ENCODE data around the gene OMG. TPM values are rescaled to one million over a fixed set of nuclear protein-coding genes. Genes with fewer than 3 reads are reported as not detected.
"Not testable (repeated sequence)": the region's sequence is repeated elsewhere in the genome, so short reads cannot be mapped to it uniquely, and the experiment has no call there.

OMG gene, protein sequence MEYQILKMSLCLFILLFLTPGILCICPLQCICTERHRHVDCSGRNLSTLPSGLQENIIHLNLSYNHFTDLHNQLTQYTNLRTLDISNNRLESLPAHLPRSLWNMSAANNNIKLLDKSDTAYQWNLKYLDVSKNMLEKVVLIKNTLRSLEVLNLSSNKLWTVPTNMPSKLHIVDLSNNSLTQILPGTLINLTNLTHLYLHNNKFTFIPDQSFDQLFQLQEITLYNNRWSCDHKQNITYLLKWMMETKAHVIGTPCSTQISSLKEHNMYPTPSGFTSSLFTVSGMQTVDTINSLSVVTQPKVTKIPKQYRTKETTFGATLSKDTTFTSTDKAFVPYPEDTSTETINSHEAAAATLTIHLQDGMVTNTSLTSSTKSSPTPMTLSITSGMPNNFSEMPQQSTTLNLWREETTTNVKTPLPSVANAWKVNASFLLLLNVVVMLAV
- 10 to 100 TPM in 1 of 6 donors, 1 to 10 TPM in 4, not detected in 1; 2.1 to 25.7 (median 7.3) TPM for total RNA-seq

DNA sequence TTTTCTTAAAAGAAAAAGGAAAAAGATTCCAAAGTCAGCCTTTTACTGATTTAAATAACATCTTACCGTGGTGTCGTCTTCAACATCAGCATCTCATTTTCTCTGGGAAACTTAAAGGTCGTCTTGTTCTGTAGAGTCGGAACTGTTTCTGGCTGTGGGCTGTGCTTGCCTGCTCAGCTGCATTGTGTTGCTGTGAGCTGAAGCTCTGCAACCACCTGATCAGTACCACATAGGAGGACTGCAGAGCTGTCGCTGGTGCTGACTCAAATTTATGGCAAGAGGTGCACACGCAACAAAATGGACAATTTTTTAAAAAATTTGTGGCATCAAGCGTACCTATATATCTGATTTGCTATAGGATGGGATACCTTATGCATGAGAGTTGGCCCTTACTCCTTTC lies at the start of gene OMG:
Gene OMG (minus strand): TSS at position 150 of the 400 bp plus-strand sequence. CDS start 908 bp downstream, outside the sequence.
- no peak within 1 kb of the TSS for H3K27ac ChIP-seq
- peaks cover 0 to 5% (median 3%) of the 10 kb centered on the region in 4 donors for H3K36me3 ChIP-seq
- WGBS, 2 donors: 93 to 98% methylated on average over 7 of the region's 7 CpGs
- ATAC-seq (ENCODE audit: low FRiP score in 2 of 2): no peak
- no peaks in the 10 kb centered on the region for H3K27me3 ChIP-seq
- no peak within 1 kb of the TSS for H3K4me3 ChIP-seq
- no peaks in the 10 kb centered on the region for H3K4me1 ChIP-seq
- no peak for DNase-seq
- no peaks in the 10 kb centered on the region for H3K9me3 ChIP-seq
- TF ChIP-seq EP300 (IDR thresholded peaks at IDR 0.05): no peak
- TF ChIP-seq CTCF (IDR thresholded peaks at IDR 0.05): no peak
- TF ChIP-seq POLR2A (IDR thresholded peaks at IDR 0.05): no peak
- no peak for TF ChIP-seq POLR2AphosphoS5 (IDR thresholded peaks at IDR 0.05)

DNA sequence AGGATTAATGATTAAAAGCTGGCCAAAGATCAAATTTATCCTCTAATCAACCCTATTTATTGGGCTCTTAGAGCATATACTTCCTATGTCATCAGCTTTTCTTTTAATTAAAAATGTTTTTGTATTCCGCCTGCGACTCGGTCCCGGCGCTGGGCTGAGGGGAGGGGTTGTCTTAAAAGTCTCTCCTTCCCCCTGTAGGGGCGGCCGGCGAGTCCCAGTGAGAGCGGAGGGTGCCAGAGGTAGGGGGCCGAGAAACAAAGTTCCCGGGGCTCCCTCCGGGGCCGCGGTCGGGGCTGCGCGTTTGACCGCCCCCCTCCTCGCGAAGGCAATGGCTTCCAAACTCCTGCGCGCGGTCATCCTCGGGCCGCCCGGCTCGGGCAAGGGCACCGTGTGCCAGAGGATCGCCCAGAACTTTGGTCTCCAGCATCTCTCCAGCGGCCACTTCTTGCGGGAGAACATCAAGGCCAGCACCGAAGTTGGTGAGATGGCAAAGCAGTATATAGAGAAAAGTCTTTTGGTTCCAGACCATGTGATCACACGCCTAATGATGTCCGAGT lies 48.2 kb upstream of the OMG start:
- H3K27ac ChIP-seq, H3K4me1 ChIP-seq, H3K27me3 ChIP-seq, H3K4me3 ChIP-seq, H3K9me3 ChIP-seq: not testable (repeated sequence)
- 92 to 98% methylated on average over 10 to 11 of the region's 34 CpGs for WGBS, 2 donors
- peaks cover 4 to 31% (median 6%) of the 10 kb centered on the region in 4 donors for H3K36me3 ChIP-seq
- ATAC-seq (ENCODE audit: low FRiP score in 2 of 2) (peak in 1 of 2 donors; percentile 53), DNase-seq (peak in 1 of 2 donors; percentile 42)

GRCh38 chr17:31339906-31340661 lies 43.0 kb upstream of the OMG start:
- H3K36me3 ChIP-seq: peaks cover 2 to 53% (median 11%) of the 10 kb centered on the region in 4 donors
- no peaks in the 10 kb centered on the region for H3K9me3 ChIP-seq
- no peaks in the 10 kb centered on the region for H3K4me1 ChIP-seq
- TF ChIP-seq EP300 (IDR thresholded peaks at IDR 0.05) (no peak), POLR2A (IDR thresholded peaks at IDR 0.05) (no peak), POLR2AphosphoS5 (IDR thresholded peaks at IDR 0.05) (no peak), CTCF (IDR thresholded peaks at IDR 0.05) (no peak)
- ATAC-seq (ENCODE audit: low FRiP score in 2 of 2) (peak in 1 of 2 donors; percentile 57), DNase-seq (no peak)
- WGBS, 2 donors: 87 to 89% methylated on average over 6 of the region's 6 CpGs
- H3K27me3 ChIP-seq: no peaks in the 10 kb centered on the region
- no peak overlapping the region for H3K4me3 ChIP-seq
- no peak overlapping the region for H3K27ac ChIP-seq

DNA sequence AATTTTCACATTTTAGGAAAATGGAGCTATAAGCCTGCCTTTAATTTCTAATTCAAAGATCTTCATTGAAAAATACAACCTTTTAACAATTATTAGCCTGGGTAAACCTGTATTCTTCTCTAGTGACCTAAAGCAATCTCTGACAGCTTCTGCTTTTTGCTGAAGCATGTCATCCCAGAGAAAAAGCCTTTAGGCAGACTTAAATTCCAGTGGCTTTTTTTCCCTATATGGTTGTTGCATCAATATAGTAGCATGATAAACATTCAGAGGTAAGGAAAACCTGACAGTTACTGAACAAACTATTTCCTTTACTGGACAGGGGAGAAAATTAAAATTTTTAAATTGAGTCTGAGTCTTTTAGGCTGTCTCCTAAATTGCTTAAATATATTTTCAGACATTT lies 32.2 kb upstream of the OMG start:
- H3K4me1 ChIP-seq: no peaks in the 10 kb centered on the region

More for the DNA sequence above, 32.2 kb upstream of the OMG start:
- no peaks in the 10 kb centered on the region for H3K9me3 ChIP-seq
- no peak for DNase-seq
- TF ChIP-seq POLR2AphosphoS5 (IDR thresholded peaks at IDR 0.05) (no peak), EP300 (IDR thresholded peaks at IDR 0.05) (no peak), POLR2A (IDR thresholded peaks at IDR 0.05) (no peak), CTCF (IDR thresholded peaks at IDR 0.05) (no peak)
- H3K27me3 ChIP-seq: no peaks in the 10 kb centered on the region
- no peak overlapping the region for H3K27ac ChIP-seq
- peaks cover 0 to 37% (median 12%) of the 10 kb centered on the region in 4 donors for H3K36me3 ChIP-seq
- no peak overlapping the region for H3K4me3 ChIP-seq
- ATAC-seq (ENCODE audit: low FRiP score in 2 of 2): no peak
